IPS-NIHi11 (cell line): ENCODE data around the gene TXNRD2.
"Not testable (repeated sequence)": the region's sequence is repeated elsewhere in the genome, so short reads cannot be mapped to it uniquely, and the experiment has no call there.

Source experiments
- DNase-seq: peaks from one replicate; pipeline ENCODE4 v3.0.0; 2012; ENCODE audit warnings: mixed read lengths, low spot score

TXNRD2 gene

GRCh38 chr22:19923914-19924513, 17.6 kb downstream of the TXNRD2 start:
- DNase-seq, result no peak

DNA sequence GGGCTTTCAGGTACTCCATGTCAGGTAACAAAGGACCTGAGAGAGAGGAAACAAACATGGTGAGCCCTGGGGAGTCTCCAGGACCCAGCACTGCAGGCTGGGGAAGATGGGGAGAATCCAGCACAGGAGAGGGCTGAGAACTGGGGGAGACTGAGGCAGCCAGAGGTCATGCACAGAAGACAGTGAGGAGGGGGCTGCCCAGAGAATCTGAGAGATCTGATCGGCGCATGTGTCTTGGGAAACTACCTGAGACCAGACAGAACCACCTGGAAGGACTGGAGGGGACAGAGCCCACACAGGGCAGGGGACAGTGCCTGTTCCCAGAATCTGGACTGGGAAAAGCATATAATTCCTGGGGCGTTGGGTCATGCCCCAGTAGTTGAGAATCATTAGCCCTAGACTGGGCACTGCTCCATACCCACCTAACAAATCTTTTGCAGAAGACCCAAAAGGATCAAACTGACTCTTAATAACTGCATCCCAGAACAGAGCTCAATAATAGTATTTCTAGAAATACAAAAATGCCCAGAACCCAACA, 20.0 kb downstream of the TXNRD2 start:
- no peak for DNase-seq

GRCh38 chr22:19919701-19920363, 21.8 kb downstream of the TXNRD2 start:
- DNase-seq, result no peak

GRCh38 chr22:19918332-19919106, 23.1 kb downstream of the TXNRD2 start:
- DNase-seq, result no peak

DNA sequence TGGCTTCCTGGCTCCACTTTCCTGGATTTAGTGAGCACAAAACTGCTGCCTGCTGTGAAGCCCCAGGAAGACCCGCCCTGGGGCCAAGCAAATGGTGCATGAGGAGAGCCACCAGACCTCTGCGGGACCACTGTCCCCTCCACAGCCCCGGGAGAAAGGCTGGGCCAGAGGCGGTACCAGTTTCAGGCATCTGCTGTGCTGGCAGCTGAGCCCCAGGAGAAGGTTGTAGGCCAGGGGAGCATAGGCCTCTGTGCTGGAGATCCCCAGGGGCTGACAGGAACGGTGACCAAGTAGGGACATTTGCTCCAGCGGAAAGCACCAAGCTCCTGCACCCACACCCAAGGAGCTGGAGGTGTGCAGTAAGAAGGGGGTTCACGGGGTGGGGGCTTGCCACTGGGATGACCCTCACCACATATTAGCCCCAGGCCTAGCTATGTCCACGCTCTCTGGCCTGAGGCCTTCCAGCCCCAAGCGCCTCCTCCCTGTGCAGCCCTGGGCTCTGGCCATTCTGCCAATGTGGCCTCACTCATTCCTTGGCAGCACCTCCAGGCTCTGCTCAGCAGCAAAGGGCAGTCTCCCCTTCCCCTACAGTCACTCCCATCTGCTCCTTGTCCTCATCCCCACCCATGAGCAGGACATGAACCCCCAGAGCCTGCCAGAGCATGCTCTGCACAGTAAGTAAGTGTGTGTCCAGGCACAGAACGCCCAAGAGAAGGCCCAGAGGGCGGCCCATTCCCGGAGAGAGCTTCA, 24.1 kb downstream of the TXNRD2 start:
- no peak for DNase-seq

- no peak for DNase-seq
Observed at GRCh38 chr22:19916941-19917340, 24.7 kb downstream of the TXNRD2 start.

GRCh38 chr22:19916006-19916405, 25.6 kb downstream of the TXNRD2 start:
- no peak for DNase-seq

DNA sequence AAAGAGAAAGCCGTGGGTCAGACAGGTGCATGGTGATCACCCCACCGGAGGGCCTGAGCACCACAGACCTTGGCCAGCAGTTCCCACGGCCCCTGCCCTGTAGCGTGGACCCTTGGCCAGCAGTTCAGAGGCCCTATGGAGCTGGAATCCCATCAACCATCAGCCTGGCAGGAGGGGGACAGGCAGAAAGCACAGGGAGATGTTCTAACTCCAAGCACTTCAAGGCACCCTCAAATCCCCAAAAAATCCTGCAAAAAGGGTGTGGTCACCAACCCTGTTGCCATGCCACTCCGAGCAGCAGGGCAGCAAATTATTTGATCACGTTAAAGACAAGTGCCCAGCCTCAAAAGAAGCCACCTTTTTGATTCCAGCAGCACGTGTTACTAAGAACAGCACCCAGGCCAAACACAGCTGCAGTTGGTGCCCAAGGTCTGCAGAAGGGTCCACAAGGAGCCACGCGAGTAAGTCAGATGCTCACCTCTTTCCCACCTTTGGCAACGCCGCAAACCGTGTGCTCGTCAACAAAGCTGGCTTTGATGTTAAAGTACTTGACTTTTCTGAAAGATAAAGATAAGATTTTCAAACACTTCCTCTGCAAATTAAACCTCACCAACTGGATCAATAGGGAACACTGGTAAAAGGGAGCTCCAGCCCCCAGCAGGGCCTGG, 26.2 kb downstream of the TXNRD2 start:
- DNase-seq, result no peak

- no peak for DNase-seq
Observed at GRCh38 chr22:19914201-19914943, 27.2 kb downstream of the TXNRD2 start.

DNA sequence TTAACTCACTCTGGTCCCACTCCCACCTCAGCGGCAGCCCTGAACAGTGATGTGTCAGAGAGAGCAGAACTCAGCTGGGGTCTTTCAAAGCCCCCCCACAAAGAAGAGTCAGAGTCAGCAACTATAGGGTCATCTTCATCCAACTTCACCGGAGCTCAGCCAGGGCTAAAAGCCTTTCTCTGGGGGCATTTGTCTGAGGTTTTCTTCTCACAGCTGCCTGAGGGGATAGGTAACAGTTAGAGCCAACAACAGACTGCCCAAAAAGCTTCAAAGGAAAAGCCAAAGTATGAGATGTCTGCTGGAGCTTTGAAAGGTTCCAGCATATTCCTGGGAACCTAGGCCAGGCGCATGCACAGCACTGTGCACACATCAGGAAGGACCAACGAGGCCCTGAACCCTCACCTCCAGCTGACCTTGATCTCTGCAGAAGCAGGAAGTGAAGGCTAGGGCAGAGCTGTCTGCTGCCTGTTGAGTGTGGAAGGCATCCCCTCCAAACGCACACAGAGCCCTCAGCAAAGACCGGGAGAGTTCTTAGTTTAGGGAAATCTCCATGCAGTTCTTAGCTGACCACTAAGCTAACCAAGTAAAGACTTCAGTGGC, 28.2 kb downstream of the TXNRD2 start:
- DNase-seq, result no peak

GRCh38 chr22:19912271-19912999, 29.2 kb downstream of the TXNRD2 start:
- peak; percentile 60 for DNase-seq

GRCh38 chr22:19911540-19912270, 29.9 kb downstream of the TXNRD2 start:
- DNase-seq, result no peak

DNA sequence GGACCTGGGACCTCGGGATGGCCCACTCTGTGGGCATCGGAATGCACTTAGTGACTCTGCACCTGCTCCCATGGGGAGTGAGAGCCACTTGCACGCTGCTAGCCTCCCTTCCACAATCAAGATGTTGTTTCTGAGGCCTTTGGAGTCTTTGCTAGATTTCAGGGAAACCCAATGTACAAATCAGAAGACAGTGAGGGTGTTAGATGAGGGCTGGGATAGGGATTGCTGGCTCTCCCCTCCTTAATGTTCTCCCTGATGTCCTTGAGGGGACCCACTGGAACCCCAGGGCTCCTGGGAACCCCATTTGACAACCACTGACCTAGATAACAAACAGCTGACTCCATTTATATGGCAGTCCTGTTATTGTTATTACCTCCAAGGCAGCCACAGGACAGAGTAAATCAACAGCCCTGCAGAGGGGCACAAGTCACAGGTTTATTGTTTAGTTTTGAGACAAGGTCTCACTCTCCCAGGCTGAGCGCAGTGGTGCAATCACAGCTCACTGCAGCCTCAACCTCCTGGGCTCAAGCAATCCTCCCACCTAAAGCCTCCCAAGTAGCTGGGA, 31.4 kb downstream of the TXNRD2 start:
- no peak for DNase-seq

GRCh38 chr22:19909350-19910179, 32.1 kb downstream of the TXNRD2 start:
- DNase-seq, result peak; percentile 89

DNA sequence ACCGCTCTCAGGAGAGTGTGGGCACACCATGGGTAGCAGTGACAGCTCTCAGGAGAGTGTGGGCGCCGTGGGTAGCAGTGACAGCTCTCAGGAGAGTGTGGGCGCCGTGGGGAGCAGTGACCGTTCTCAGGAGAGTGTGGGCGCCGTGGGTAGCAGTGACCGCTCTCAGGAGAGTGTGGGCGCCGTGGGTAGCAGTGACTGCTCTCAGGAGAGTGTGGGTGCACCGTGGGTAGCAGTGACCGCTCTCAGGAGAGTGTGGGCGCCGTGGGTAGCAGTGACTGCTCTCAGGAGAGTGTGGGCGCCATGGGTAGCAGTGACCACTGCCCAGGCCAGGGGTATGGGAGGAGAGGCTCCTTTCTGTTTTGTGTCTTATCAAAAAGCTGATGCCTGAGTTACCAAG, 33.7 kb downstream of the TXNRD2 start:
- not testable (repeated sequence) for DNase-seq

DNA sequence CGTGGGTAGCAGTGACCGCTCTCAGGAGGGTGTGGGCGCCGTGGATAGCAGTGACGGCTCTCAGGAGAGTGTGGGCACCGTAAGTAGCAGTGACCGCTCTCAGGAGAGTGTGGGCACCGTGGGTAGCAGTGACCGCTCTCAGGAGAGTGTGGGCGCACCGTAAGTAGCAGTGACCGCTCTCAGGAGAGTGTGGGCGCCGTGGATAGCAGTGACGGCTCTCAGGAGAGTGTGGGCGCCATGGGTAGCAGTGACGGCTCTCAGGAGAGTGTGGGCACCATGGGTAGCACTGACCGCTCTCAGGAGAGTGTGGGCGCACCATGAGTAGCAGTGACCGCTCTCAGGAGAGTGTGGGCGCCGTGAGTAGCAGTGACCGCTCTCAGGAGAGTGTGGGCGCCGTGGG, 34.8 kb downstream of the TXNRD2 start:
- DNase-seq, result not testable (repeated sequence)

DNA sequence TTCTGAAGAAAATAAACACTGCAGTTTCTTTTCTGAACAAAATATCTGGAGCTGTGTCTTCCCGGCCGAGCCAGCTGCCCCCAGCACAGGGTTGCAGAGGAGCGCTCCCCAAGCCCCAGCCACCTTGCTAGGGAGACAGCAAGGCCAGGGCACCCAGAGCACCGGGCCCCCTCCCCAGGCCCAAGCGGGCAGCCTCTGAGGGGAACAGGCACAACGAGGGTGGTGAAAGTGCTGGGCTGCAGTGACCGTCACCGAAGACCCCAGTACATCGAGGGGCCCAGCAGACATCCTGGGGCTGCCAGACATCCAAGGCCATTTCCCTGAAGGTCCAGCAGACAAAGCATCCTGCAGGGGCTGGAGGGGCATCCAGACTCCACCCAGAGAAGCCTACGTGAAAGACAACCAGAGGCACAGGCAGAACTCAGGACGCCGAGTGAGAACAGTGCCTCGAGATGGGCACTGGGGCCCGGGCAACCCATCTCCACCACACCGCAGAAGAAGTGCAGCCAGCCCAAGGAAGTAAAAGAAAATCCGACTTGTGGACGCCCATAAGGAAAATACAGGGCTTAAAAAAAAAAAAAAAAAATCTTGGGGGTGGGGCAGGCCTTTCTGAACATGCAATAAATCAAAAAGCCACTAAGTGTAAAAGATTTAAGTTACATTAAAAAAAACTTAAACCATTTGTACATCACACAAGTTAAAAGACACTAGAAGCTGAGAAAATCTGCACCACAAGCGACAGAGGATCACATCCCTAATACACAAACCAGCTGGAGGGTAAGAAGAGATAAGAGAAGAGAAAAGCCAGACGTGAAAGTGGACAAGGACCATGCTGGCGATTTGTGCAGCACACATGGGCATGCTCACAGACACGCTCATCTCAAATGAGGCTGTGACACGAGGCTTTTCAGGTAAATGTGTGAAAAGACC, 36.0 kb downstream of the TXNRD2 start:
- DNase-seq, result no peak
